H1 (cell line): Measurements from ENCODE around the gene SEMA7A. TPM values are rescaled to one million over a fixed set of nuclear protein-coding genes. Genes with fewer than 3 reads are reported as not detected.

Experiments
- CEBPB ChIP-seq: IDR thresholded peaks from 2 replicates; pipeline ENCODE4 v1.6.1; 2012; ENCODE audit warnings: low read depth, low read length
- EGR1 ChIP-seq: IDR thresholded peaks from 2 replicates; pipeline ENCODE4 v1.6.1; 2011; ENCODE audit warnings: low read depth, low read length, borderline replicate concordance
- HDAC6 ChIP-seq: IDR thresholded peaks from one replicate; pipeline ENCODE4 v1.7.1; 2012; ENCODE audit warnings: low read depth, mild to moderate bottlenecking, inconsistent platforms, low read length, moderate library complexity
- JUN ChIP-seq: IDR thresholded peaks from 2 replicates; pipeline ENCODE4 v1.6.1; 2011; ENCODE audit warnings: low read depth, mild to moderate bottlenecking, improper control_type of control experiment, low read length
- NRF1 ChIP-seq: IDR thresholded peaks from 2 replicates; pipeline ENCODE4 v1.6.1; 2011; ENCODE audit warnings: mild to moderate bottlenecking, low read depth, low read length, improper control_type of control experiment
- SIRT6 ChIP-seq: IDR thresholded peaks from one replicate; pipeline ENCODE4 v1.7.1; 2012; ENCODE audit warnings: low read length, inconsistent platforms
- TAF1 ChIP-seq: IDR thresholded peaks from 2 replicates; pipeline ENCODE4 v1.6.1; 2011; ENCODE audit warnings: mild to moderate bottlenecking, low read depth, low read length
- TAF7 ChIP-seq: optimal IDR thresholded peaks from 2 replicates; pipeline ENCODE3; 2011; ENCODE audit warnings: low read depth, mild to moderate bottlenecking, inconsistent platforms, low read length, moderate library complexity, borderline replicate concordance
- TBP ChIP-seq: IDR thresholded peaks from 2 replicates; pipeline ENCODE4 v1.6.1; 2011; ENCODE audit warnings: low read depth, low read length, improper control_type of control experiment
- TEAD4 ChIP-seq: IDR thresholded peaks from 2 replicates; pipeline ENCODE4 v1.6.1; 2012; ENCODE audit warnings: low read depth, low read length, inconsistent platforms, mixed read lengths
- polyA plus RNA-seq, 7 experiments: library from polyadenylated mRNA; depleted of rRNA in 3 of 7; stranded (reverse) in 5 of 7; unstranded in 2 of 7; fragments of >200 nt in 5 of 7; fragments of 200-250 nt in 2 of 7; gene quantifications; 1 replicate in 5 of 7; 2 replicates in 1 of 7; 4 replicates in 1 of 7; pipeline versions ENCODE4 v1.2.1 to v1.2.3, GENCODE V29; 2011 to 2013; ENCODE audit warnings: missing spikeins in 2 of 7, mixed read lengths in 2 of 7
- total RNA-seq: library from RNA; stranded (reverse); fragmentation: NEBNext Ultra II Directional; extraction: Animal tissue kit (Norgen Biotek cat#: 25700); gene quantifications from 2 replicates; pipeline ENCODE4 v1.2.1, GENCODE V29; 2021
- TF ChIP-seq, protein P1 (sequence below): fragments of 300-600 bp; sonication (generic); IDR thresholded peaks from 2 replicates; pipeline ENCODE4 v1.7.1; 2012; ENCODE audit warnings: low read length, moderate library complexity, mild to moderate bottlenecking, inconsistent platforms; ENCODE audit not compliant: insufficient replicate concordance

SEMA7A gene
- total and polyA plus RNA-seq, 2 of the 8 experiments (the other 6 are each of a cell fraction or from before 2014, with no cell fraction given): 10.7 to 15.0 TPM

DNA sequence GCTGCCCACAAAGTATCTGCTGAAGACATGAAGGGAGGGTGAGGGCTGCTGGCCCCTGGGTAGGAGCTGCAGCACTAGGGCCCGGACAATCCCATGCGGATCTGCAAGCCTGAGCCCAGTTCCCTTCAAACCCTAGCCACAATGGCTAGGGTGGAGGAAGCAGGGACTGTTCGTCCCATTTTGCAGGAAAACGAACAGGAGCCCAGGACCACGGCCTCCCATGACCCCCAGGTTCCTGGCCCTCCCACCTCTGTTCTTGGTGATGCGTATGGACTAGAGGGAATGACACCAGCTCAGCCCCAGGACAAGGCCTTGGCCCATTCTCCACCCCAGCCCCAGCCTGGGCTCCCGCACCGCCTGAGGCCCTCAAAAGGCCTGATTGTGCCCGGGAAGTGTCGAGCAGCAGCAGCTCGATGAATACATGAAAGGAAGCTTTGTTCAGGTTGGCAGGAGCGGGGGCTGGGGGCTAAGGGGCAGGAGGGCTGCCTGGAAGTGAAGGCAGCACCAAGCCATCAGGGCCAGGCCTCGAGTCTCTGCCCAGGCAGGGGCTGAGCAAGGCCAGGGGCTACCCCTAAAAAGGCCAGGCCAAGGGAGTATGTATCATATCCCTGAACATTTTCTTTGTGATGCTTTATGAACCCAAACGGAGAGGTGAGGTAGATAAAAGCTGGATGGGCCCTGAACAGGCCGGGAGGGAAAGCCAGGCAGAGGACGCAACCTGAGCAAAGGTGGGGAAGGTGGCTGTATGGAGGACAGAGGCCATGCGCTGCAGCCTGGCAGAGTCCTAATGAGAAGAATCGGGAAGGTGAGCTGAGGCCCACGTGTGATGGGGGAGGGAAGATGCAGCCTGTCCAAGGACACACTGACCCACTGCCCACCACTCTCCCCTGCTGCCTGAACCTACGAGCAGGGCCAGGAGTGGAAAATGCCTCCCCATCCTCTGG lies 12.2 kb downstream of the SEMA7A start (continued):
- TF ChIP-seq TAF7: no peak
- no peak for TF ChIP-seq TEAD4
- TF ChIP-seq SIRT6: no peak
- TF ChIP-seq, protein P1, sequence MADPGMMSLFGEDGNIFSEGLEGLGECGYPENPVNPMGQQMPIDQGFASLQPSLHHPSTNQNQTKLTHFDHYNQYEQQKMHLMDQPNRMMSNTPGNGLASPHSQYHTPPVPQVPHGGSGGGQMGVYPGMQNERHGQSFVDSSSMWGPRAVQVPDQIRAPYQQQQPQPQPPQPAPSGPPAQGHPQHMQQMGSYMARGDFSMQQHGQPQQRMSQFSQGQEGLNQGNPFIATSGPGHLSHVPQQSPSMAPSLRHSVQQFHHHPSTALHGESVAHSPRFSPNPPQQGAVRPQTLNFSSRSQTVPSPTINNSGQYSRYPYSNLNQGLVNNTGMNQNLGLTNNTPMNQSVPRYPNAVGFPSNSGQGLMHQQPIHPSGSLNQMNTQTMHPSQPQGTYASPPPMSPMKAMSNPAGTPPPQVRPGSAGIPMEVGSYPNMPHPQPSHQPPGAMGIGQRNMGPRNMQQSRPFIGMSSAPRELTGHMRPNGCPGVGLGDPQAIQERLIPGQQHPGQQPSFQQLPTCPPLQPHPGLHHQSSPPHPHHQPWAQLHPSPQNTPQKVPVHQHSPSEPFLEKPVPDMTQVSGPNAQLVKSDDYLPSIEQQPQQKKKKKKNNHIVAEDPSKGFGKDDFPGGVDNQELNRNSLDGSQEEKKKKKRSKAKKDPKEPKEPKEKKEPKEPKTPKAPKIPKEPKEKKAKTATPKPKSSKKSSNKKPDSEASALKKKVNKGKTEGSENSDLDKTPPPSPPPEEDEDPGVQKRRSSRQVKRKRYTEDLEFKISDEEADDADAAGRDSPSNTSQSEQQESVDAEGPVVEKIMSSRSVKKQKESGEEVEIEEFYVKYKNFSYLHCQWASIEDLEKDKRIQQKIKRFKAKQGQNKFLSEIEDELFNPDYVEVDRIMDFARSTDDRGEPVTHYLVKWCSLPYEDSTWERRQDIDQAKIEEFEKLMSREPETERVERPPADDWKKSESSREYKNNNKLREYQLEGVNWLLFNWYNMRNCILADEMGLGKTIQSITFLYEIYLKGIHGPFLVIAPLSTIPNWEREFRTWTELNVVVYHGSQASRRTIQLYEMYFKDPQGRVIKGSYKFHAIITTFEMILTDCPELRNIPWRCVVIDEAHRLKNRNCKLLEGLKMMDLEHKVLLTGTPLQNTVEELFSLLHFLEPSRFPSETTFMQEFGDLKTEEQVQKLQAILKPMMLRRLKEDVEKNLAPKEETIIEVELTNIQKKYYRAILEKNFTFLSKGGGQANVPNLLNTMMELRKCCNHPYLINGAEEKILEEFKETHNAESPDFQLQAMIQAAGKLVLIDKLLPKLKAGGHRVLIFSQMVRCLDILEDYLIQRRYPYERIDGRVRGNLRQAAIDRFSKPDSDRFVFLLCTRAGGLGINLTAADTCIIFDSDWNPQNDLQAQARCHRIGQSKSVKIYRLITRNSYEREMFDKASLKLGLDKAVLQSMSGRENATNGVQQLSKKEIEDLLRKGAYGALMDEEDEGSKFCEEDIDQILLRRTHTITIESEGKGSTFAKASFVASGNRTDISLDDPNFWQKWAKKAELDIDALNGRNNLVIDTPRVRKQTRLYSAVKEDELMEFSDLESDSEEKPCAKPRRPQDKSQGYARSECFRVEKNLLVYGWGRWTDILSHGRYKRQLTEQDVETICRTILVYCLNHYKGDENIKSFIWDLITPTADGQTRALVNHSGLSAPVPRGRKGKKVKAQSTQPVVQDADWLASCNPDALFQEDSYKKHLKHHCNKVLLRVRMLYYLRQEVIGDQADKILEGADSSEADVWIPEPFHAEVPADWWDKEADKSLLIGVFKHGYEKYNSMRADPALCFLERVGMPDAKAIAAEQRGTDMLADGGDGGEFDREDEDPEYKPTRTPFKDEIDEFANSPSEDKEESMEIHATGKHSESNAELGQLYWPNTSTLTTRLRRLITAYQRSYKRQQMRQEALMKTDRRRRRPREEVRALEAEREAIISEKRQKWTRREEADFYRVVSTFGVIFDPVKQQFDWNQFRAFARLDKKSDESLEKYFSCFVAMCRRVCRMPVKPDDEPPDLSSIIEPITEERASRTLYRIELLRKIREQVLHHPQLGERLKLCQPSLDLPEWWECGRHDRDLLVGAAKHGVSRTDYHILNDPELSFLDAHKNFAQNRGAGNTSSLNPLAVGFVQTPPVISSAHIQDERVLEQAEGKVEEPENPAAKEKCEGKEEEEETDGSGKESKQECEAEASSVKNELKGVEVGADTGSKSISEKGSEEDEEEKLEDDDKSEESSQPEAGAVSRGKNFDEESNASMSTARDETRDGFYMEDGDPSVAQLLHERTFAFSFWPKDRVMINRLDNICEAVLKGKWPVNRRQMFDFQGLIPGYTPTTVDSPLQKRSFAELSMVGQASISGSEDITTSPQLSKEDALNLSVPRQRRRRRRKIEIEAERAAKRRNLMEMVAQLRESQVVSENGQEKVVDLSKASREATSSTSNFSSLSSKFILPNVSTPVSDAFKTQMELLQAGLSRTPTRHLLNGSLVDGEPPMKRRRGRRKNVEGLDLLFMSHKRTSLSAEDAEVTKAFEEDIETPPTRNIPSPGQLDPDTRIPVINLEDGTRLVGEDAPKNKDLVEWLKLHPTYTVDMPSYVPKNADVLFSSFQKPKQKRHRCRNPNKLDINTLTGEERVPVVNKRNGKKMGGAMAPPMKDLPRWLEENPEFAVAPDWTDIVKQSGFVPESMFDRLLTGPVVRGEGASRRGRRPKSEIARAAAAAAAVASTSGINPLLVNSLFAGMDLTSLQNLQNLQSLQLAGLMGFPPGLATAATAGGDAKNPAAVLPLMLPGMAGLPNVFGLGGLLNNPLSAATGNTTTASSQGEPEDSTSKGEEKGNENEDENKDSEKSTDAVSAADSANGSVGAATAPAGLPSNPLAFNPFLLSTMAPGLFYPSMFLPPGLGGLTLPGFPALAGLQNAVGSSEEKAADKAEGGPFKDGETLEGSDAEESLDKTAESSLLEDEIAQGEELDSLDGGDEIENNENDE: no peak
- TF ChIP-seq NRF1: no peak
- no peak for TF ChIP-seq TBP
- TF ChIP-seq HDAC6: no peak
- no peak for TF ChIP-seq TAF1
- no peak for TF ChIP-seq CEBPB
- no peak for TF ChIP-seq JUN
- no peak for TF ChIP-seq EGR1
